Subcutaneous adipose tissue (tissue), 4 donors: ENCODE data around the gene SNAP47. TPM values are rescaled to one million over a fixed set of nuclear protein-coding genes. Genes with fewer than 3 reads are reported as not detected.

ENCODE experiments used
- CTCF ChIP-seq: fragments of 450-650 bp; IDR thresholded peaks from one replicate; pipeline ENCODE4 v1.5.1; 2016; ENCODE audit warnings: low read depth, mild to moderate bottlenecking, control low read depth, antibody characterized with exemption, moderate library complexity
- total RNA-seq, 4 donors: library from RNA; depleted of rRNA; stranded (reverse); fragments of >200 nt; gene quantifications; one replicate each; pipeline ENCODE4 v1.1.0, GENCODE V29; 2016

SNAP47 gene
- total RNA-seq, 4 donors from 2014 or later = 18.3 to 24.5 (median 22.6) TPM

- no peak for TF ChIP-seq CTCF
Observed at GRCh38 chr1:227768640-227769039, 33.4 kb downstream of the SNAP47 start.

GRCh38 chr1:227769047-227769935 lies 34.1 kb downstream of the SNAP47 start:
- TF ChIP-seq CTCF = no peak

GRCh38 chr1:227769936-227770494 lies 34.8 kb downstream of the SNAP47 start:
- TF ChIP-seq CTCF = no peak

GRCh38 chr1:227770812-227771211 lies 35.6 kb downstream of the SNAP47 start:
- no peak for TF ChIP-seq CTCF

- no peak for TF ChIP-seq CTCF
Observed at GRCh38 chr1:227771326-227771725, 36.1 kb downstream of the SNAP47 start.

- no peak for TF ChIP-seq CTCF
Observed at GRCh38 chr1:227771771-227772170, 36.5 kb downstream of the SNAP47 start.

GRCh38 chr1:227773558-227773957 lies 38.3 kb downstream of the SNAP47 start:
- no peak for TF ChIP-seq CTCF
